Ishikawa (cell line): Measurements from ENCODE around the gene P4HTM.

Source experiments
- CEBPB ChIP-seq: IDR thresholded peaks from 2 replicates; pipeline ENCODE4 v1.6.1; 2012
- CREB1 ChIP-seq: IDR thresholded peaks from 2 replicates; pipeline ENCODE4 v1.6.1; 2012; ENCODE audit warnings: low read depth
- EGR1 ChIP-seq: IDR thresholded peaks from 2 replicates; pipeline ENCODE4 v1.6.1; 2012
- EP300 ChIP-seq: IDR thresholded peaks from 2 replicates; pipeline ENCODE4 v1.6.1; 2012; ENCODE audit warnings: borderline replicate concordance
- FOXM1 ChIP-seq: IDR thresholded peaks from 2 replicates; pipeline ENCODE4 v1.6.1; 2012; ENCODE audit warnings: low read depth, borderline replicate concordance
- NFIC ChIP-seq: IDR thresholded peaks from 2 replicates; pipeline ENCODE4 v1.6.1; 2012
- RAD21 ChIP-seq: IDR thresholded peaks from 2 replicates; pipeline ENCODE4 v1.6.1; 2012; ENCODE audit warnings: low read depth
- TAF1 ChIP-seq: IDR thresholded peaks from 2 replicates; pipeline ENCODE4 v1.6.1; 2012; ENCODE audit warnings: low read depth, mild to moderate bottlenecking
- TCF12 ChIP-seq: IDR thresholded peaks from 2 replicates; pipeline ENCODE4 v1.6.1; 2012; ENCODE audit warnings: low read depth
- TEAD4 ChIP-seq: IDR thresholded peaks from 2 replicates; pipeline ENCODE4 v1.6.1; 2012
- YY1 ChIP-seq: IDR thresholded peaks from 2 replicates; pipeline ENCODE4 v1.6.1; 2012; ENCODE audit warnings: low read depth
- ZBTB7A ChIP-seq: IDR thresholded peaks from 2 replicates; pipeline ENCODE4 v1.6.1; 2012; ENCODE audit warnings: low read depth
- TF ChIP-seq, protein P1 (sequence below): IDR thresholded peaks from 2 replicates; pipeline ENCODE4 v1.6.1; 2012
- TF ChIP-seq, protein P2 (sequence below): IDR thresholded peaks from 2 replicates; pipeline ENCODE4 v1.6.1; 2012; ENCODE audit warnings: low read depth, mild to moderate bottlenecking
- TF ChIP-seq, protein P3 (sequence below): IDR thresholded peaks from 2 replicates; pipeline ENCODE4 v1.6.1; 2012

Gene P4HTM

DNA sequence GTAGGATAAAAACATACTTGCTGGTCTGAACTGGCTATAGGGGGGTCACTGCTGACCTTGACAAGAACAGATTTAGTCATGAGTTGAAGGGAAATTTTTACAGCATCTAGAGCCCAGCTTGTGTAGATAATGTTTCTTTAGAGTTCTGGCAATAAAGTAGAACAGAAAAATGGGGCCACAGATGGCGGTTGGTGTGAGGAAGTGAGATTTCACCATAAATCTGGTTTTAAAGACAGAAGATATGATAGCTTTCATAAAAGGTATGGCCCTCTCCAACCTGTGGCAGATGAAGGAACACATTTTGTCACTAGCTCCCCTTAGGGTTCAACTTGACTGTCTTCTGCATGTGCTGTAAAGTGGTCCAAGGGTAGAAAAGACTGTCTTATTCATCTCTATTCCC, 63.5 kb downstream of the P4HTM start:
- no peak for TF ChIP-seq NFIC
- TF ChIP-seq FOXM1: no peak
- no peak for TF ChIP-seq TAF1
- TF ChIP-seq TCF12: no peak
- TF ChIP-seq YY1: no peak
- no peak for TF ChIP-seq ZBTB7A
- no peak for TF ChIP-seq RAD21
- no peak for TF ChIP-seq CEBPB
- TF ChIP-seq, protein P1, sequence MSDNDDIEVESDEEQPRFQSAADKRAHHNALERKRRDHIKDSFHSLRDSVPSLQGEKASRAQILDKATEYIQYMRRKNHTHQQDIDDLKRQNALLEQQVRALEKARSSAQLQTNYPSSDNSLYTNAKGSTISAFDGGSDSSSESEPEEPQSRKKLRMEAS: no peak
- TF ChIP-seq EP300: no peak
- TF ChIP-seq EGR1: no peak
- TF ChIP-seq, protein P2, sequence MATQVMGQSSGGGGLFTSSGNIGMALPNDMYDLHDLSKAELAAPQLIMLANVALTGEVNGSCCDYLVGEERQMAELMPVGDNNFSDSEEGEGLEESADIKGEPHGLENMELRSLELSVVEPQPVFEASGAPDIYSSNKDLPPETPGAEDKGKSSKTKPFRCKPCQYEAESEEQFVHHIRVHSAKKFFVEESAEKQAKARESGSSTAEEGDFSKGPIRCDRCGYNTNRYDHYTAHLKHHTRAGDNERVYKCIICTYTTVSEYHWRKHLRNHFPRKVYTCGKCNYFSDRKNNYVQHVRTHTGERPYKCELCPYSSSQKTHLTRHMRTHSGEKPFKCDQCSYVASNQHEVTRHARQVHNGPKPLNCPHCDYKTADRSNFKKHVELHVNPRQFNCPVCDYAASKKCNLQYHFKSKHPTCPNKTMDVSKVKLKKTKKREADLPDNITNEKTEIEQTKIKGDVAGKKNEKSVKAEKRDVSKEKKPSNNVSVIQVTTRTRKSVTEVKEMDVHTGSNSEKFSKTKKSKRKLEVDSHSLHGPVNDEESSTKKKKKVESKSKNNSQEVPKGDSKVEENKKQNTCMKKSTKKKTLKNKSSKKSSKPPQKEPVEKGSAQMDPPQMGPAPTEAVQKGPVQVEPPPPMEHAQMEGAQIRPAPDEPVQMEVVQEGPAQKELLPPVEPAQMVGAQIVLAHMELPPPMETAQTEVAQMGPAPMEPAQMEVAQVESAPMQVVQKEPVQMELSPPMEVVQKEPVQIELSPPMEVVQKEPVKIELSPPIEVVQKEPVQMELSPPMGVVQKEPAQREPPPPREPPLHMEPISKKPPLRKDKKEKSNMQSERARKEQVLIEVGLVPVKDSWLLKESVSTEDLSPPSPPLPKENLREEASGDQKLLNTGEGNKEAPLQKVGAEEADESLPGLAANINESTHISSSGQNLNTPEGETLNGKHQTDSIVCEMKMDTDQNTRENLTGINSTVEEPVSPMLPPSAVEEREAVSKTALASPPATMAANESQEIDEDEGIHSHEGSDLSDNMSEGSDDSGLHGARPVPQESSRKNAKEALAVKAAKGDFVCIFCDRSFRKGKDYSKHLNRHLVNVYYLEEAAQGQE: no peak

DNA sequence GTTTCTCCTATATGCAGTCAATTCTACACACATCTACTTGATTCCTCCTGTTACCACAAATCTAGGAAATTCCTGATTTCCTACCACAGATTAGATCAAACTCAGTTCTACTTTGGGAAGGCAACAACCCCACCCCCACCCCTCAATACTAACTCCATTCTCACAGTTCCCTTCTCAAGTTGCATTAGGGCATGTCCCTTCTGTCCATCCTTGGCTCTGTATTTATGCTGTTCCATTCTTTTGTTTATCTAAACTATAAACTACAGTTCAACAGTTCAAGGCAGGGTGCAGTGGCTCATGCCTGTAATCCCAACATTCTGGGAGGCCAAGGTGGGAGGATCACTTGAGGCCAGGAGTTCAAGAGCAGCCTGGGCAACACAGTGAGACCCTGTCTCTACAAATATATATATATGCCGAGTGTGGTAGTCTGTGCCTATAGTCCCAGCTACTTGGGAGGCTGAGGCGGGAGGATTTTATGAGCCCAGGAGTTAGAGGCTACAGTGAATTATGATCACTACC, 64.4 kb downstream of the P4HTM start:
- no peak for TF ChIP-seq ZBTB7A
- TF ChIP-seq, protein P2: no peak
- no peak for TF ChIP-seq TCF12
- TF ChIP-seq EP300: no peak
- TF ChIP-seq CEBPB: no peak
- no peak for TF ChIP-seq CREB1
- no peak for TF ChIP-seq FOXM1
- TF ChIP-seq, protein P1: no peak
- TF ChIP-seq TAF1: no peak
- no peak for TF ChIP-seq YY1
- no peak for TF ChIP-seq RAD21
- TF ChIP-seq NFIC: no peak
- no peak for TF ChIP-seq TEAD4
- TF ChIP-seq, protein P3, sequence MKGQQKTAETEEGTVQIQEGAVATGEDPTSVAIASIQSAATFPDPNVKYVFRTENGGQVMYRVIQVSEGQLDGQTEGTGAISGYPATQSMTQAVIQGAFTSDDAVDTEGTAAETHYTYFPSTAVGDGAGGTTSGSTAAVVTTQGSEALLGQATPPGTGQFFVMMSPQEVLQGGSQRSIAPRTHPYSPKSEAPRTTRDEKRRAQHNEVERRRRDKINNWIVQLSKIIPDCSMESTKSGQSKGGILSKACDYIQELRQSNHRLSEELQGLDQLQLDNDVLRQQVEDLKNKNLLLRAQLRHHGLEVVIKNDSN: no peak
- no peak for TF ChIP-seq EGR1
